ENCODE measurements around the gene OR6B1. TPM values are rescaled to one million over a fixed set of nuclear protein-coding genes. Genes with fewer than 3 reads are reported as not detected.
"Not testable (repeated sequence)": the region's sequence is repeated elsewhere in the genome, so short reads cannot be mapped to it uniquely, and the experiment has no call there.

The OR6B1 gene
- total RNA-seq, 1 experiment from 2014 or later, result not detected

DNA sequence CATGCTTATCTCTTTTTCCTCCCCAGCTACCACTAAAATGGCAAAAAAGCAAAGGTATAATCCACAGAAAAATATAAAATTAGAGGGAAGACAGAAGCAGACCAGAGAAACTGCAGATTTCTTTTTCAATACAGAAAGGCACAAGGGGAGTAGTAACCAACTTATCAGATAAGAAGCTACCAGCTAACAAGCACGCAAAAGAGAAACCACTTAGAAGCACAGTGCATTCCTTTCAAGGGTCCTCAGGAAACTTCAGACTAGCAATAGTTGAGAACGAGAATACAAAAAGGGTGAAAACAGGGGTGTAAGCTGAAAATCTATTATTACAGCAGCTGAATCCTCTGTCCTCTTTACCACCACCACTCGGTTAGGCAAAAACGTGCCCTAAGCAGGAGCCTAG, 38.8 kb downstream of the OR6B1 start:
- DNase-seq (ENCODE audit: low spot score), result no peak

GRCh38 chr7:144048648-144049047, 48.5 kb downstream of the OR6B1 start, which contains the start of gene OR2A5:
OR2A5 (plus strand) TSS chr7:144048948; CDS start chr7:144050402, 1,454 bp downstream.
- DNase-seq (ENCODE audit: low spot score), result no peak

DNA sequence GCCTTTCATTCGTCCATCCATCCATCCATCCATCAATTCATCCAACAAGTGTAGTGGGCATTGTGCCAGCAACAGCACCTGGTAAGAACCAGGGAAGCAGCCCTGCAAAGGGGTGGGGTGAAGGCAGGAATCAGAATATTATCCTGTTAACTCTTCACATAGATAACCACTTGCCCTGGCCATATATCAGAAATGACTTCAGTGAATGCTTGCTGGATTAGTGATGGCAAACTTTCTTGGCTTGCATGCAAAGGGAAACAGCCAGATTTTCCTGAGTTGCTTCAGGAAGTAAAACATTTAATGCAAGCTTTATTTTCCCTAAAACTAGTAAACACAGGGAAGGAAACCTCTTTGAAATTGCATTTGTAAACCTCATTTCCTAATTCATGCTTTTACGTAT, 49.4 kb downstream of the OR6B1 start:
- no peak for DNase-seq (ENCODE audit: low spot score)

- no peak for DNase-seq (ENCODE audit: low spot score)
Observed at GRCh38 chr7:144050093-144050492, 50.0 kb downstream of the OR6B1 start.

DNA sequence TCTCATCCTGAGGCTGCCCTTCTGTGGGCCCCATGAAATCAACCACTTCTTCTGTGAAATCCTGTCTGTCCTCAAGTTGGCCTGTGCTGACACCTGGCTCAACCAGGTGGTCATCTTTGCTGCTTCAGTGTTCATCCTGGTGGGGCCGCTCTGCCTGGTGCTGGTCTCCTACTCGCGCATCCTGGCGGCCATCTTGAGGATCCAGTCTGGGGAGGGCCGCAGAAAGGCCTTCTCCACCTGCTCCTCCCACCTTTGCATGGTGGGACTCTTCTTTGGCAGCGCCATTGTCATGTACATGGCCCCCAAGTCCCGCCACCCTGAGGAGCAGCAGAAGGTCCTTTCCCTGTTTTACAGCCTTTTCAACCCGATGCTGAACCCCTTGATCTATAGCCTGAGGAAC, 50.8 kb downstream of the OR6B1 start:
- not testable (repeated sequence) for DNase-seq (ENCODE audit: low spot score)

DNA sequence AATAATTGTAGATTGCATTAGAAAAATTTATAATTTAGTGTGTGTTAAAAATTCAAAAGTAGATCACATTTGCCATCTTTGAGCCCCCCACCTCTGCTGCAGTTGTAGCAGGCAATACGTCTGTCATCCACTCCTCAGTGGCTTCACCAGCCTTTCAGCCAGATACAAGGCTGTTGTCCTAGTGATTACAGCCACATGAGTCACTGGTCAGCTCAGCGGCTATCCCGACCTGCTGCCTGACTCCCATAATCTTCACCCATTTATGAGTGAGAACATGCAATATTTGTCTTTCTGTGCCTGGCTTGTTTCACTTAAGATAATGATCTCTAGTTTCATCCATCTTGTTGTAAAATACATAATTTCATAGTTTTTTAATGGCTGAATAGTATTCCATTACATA, 57.8 kb downstream of the OR6B1 start:
- peak; percentile 33 for DNase-seq (ENCODE audit: low spot score)

Other genes starting within 250 kb of the OR6B1 start
- not detected in 2 replicates for gene CTAGE6, start 242.6 kb upstream of the OR6B1 start, total RNA-seq (2014; rRNA removed; shearing (Covaris generic))
- 53.5 and 63.2 TPM in 2 replicates for gene TCAF1, start 98.1 kb upstream of the OR6B1 start, total RNA-seq (2014; rRNA removed; shearing (Covaris generic))
- gene OR2F2, start 65.1 kb upstream of the OR6B1 start, total RNA-seq (2014; rRNA removed; shearing (Covaris generic)), result not detected in 2 replicates
- not detected in 2 replicates for gene OR2F1, start 45.5 kb upstream of the OR6B1 start, total RNA-seq (2014; rRNA removed; shearing (Covaris generic))
- gene OR2A5, start 48.6 kb downstream of the OR6B1 start, total RNA-seq (2014; rRNA removed; shearing (Covaris generic)), result not detected in 2 replicates
- not detected in 2 replicates for gene OR2A25, start 69.5 kb downstream of the OR6B1 start, total RNA-seq (2014; rRNA removed; shearing (Covaris generic))
- gene OR2A12, start 86.0 kb downstream of the OR6B1 start, total RNA-seq (2014; rRNA removed; shearing (Covaris generic)), result not detected in 2 replicates
- gene OR2A2, start 109.3 kb downstream of the OR6B1 start, total RNA-seq (2014; rRNA removed; shearing (Covaris generic)), result not detected in 2 replicates
- not detected in 2 replicates for gene OR2A14, start 122.9 kb downstream of the OR6B1 start, total RNA-seq (2014; rRNA removed; shearing (Covaris generic))
- gene CTAGE4, start 183.1 kb downstream of the OR6B1 start, total RNA-seq (2014; rRNA removed; shearing (Covaris generic)), result not detected in 2 replicates
- not detected in 2 replicates for gene ARHGEF35, start 195.5 kb downstream of the OR6B1 start, total RNA-seq (2014; rRNA removed; shearing (Covaris generic))
- not detected in 2 replicates for gene OR2A42, start 239.3 kb downstream of the OR6B1 start, total RNA-seq (2014; rRNA removed; shearing (Covaris generic))